HEK293 (cell line): Measurements from ENCODE around the gene LAYN.

Experiments
- CTCF ChIP-seq: fragments of 450-650 bp; formaldehyde crosslinking; IDR thresholded peaks from 2 replicates; pipeline ENCODE4 v1.5.1; 2016; ENCODE audit warnings: missing biosample characterization, missing genetic modification characterization
- PBX3 ChIP-seq: sonication (generic); formaldehyde crosslinking; IDR thresholded peaks from 2 replicates; pipeline ENCODE4 v1.8.1; 2022; ENCODE audit warnings: mild to moderate bottlenecking, moderate library complexity, missing genetic modification reagents
- TCF7L2 ChIP-seq: IDR thresholded peaks from 2 replicates; pipeline ENCODE4 v1.6.1; 2011; ENCODE audit warnings: low read depth, mild to moderate bottlenecking, inconsistent platforms, low read length, moderate library complexity, borderline replicate concordance
- YY1 ChIP-seq: fragments of 450-650 bp; formaldehyde crosslinking; IDR thresholded peaks from 2 replicates; pipeline ENCODE4 v1.5.1; 2018; ENCODE audit warnings: missing biosample characterization, missing genetic modification characterization
- ZNF24 ChIP-seq: fragments of 450-650 bp; formaldehyde crosslinking; IDR thresholded peaks from 2 replicates; pipeline ENCODE4 v1.5.1; 2016; ENCODE audit warnings: missing biosample characterization, missing genetic modification characterization
- ZNF248 ChIP-seq: fragments of 450-650 bp; formaldehyde crosslinking; IDR thresholded peaks from 2 replicates; pipeline ENCODE4 v1.5.1; 2017; ENCODE audit warnings: missing biosample characterization, missing genetic modification characterization
- ZNF416 ChIP-seq: fragments of 450-650 bp; formaldehyde crosslinking; IDR thresholded peaks from 2 replicates; pipeline ENCODE4 v1.5.1; 2016; ENCODE audit warnings: missing biosample characterization, missing genetic modification characterization
- ZNF433 ChIP-seq: fragments of 450-650 bp; formaldehyde crosslinking; IDR thresholded peaks from 2 replicates; pipeline ENCODE4 v1.5.1; 2016; ENCODE audit warnings: missing biosample characterization, missing genetic modification characterization, low read depth
- ZNF624 ChIP-seq: fragments of 450-650 bp; formaldehyde crosslinking; IDR thresholded peaks from 2 replicates; pipeline ENCODE4 v1.5.1; 2017; ENCODE audit warnings: missing biosample characterization, missing genetic modification characterization
- ZNF670 ChIP-seq: fragments of 450-650 bp; formaldehyde crosslinking; IDR thresholded peaks from 2 replicates; pipeline ENCODE4 v1.5.1; 2016; ENCODE audit warnings: missing biosample characterization, missing genetic modification characterization, low read depth

GRCh38 chr11:111602865-111603610 is 62.5 kb downstream of the LAYN start:
- no peak for TF ChIP-seq ZNF24 (tag by site-specific recombination)
- TF ChIP-seq ZNF433: no peak
- no peak for TF ChIP-seq TCF7L2
- no peak for TF ChIP-seq ZNF670
- TF ChIP-seq CTCF (tag by site-specific recombination): no peak
- no peak for TF ChIP-seq YY1
- no peak for TF ChIP-seq ZNF624 (tag by site-specific recombination)
- TF ChIP-seq ZNF416 (tag by site-specific recombination): no peak
- TF ChIP-seq PBX3: no peak
- no peak for TF ChIP-seq ZNF248
